H1 (cell line): ENCODE data around the gene ERG28. TPM values are rescaled to one million over a fixed set of nuclear protein-coding genes. Genes with fewer than 3 reads are reported as not detected.

Experiments used
- CTCF ChIA-PET: fragments of 300-600 bp; sonication (Branson Sonifier 250); formaldehyde crosslinking; loops from one replicate; lab custom pipeline; 2021; ENCODE audit not compliant: partially characterized antibody; lab: Charles Lee
- POLR2A ChIA-PET: fragments of 300-600 bp; sonication (Branson Sonifier 250); formaldehyde crosslinking; loops from one replicate; lab custom pipeline; 2021; ENCODE audit warnings: inconsistent platforms; ENCODE audit not compliant: partially characterized antibody; lab: Charles Lee
- DNase-seq, 2 experiments: peaks; one replicate each; pipeline versions ENCODE4 v3.0.0 to v3.0.0-alpha.2; 2010 to 2022; ENCODE audit warnings: low spot score in 2 of 2, low read depth in 1 of 2, mixed read lengths in 1 of 2
- FAIRE-seq: peaks from 2 replicates; lab custom pipeline; 2011; peaks lifted over from hg19 to GRCh38; lab: Jason Lieb, UNC
- H2AFZ ChIP-seq: 2 replicates; pipeline ENCODE4 v1.8.1; 2012; ENCODE audit warnings: low read length, inconsistent platforms
- H2AK5ac ChIP-seq: 2 replicates; pipeline ENCODE4 v1.6.1; 2013; ENCODE audit warnings: low read depth, low read length
- H2BK120ac ChIP-seq: replicated peaks from 2 replicates; pipeline ENCODE3; 2013; ENCODE audit warnings: low read depth, low read length, inconsistent platforms
- H2BK12ac ChIP-seq: 2 replicates; pipeline ENCODE4 v1.6.1; 2013; ENCODE audit warnings: low read depth, low read length
- H2BK15ac ChIP-seq: 2 replicates; pipeline ENCODE4 v1.6.1; 2013; ENCODE audit warnings: low read length
- H2BK20ac ChIP-seq: 2 replicates; pipeline ENCODE4 v1.6.1; 2013; ENCODE audit warnings: low read length
- H2BK5ac ChIP-seq: 2 replicates; pipeline ENCODE4 v1.6.1; 2013; ENCODE audit warnings: low read depth, low read length
- H3K14ac ChIP-seq: 2 replicates; pipeline ENCODE4 v1.6.1; 2013; ENCODE audit warnings: inconsistent platforms; ENCODE audit not compliant: insufficient read length
- H3K18ac ChIP-seq: 2 replicates; pipeline ENCODE4 v1.6.1; 2013; ENCODE audit warnings: low read length; ENCODE audit errors: extremely low read depth
- H3K23ac ChIP-seq: 2 replicates; pipeline ENCODE4 v1.6.1; 2013; ENCODE audit warnings: inconsistent platforms; ENCODE audit not compliant: insufficient read length
- H3K23me2 ChIP-seq: 2 replicates; pipeline ENCODE4 v1.6.1; 2013; ENCODE audit warnings: low read depth, low read length
- H3K27ac ChIP-seq: 2 replicates; pipeline ENCODE4 v1.6.1; 2011; ENCODE audit warnings: low read depth, low read length, inconsistent platforms
- H3K27me3 ChIP-seq, 4 experiments: replicated peaks in 1 of 4; 1 replicate in 1 of 4; 2 replicates in 3 of 4; pipeline versions ENCODE4 v1.6.1 to v1.8.1; 2011 to 2013; ENCODE audit warnings: low read length in 3 of 4, mild to moderate bottlenecking in 3 of 4, inconsistent platforms in 2 of 4, mixed read lengths in 2 of 4, moderate library complexity in 1 of 4; ENCODE audit not compliant: control insufficient read depth in 3 of 4, insufficient read depth in 3 of 4; ENCODE audit errors: extremely low read depth in 1 of 4
- H3K36me3 ChIP-seq, 4 experiments: 2 replicates each; pipeline versions ENCODE4 v1.6.1 to v1.8.1; 2011 to 2013; ENCODE audit warnings: mild to moderate bottlenecking in 4 of 4, low read length in 3 of 4, moderate library complexity in 2 of 4, control low read depth in 1 of 4, inconsistent platforms in 1 of 4; ENCODE audit not compliant: insufficient read depth in 4 of 4, control insufficient read depth in 2 of 4
- H3K4ac ChIP-seq: replicated peaks from 2 replicates; pipeline ENCODE3; 2013; ENCODE audit warnings: low read length, low read depth, mixed read lengths, inconsistent platforms; ENCODE audit not compliant: insufficient read length
- H3K4me1 ChIP-seq, 4 experiments: replicated peaks in 1 of 4; 1 replicate in 1 of 4; 2 replicates in 3 of 4; pipeline versions ENCODE4 v1.6.1 to v1.8.1; 2011 to 2013; ENCODE audit warnings: low read length in 3 of 4, inconsistent platforms in 2 of 4, mixed read lengths in 1 of 4; ENCODE audit not compliant: insufficient read depth in 4 of 4, control insufficient read depth in 3 of 4
- H3K4me2 ChIP-seq, 2 experiments: 2 replicates each; pipeline versions ENCODE4 v1.6.1 to v1.8.1; 2011 to 2013; ENCODE audit warnings: low read depth in 2 of 2, low read length in 2 of 2, control low read depth in 1 of 2, inconsistent platforms in 1 of 2, mild to moderate bottlenecking in 1 of 2; ENCODE audit not compliant: insufficient read depth in 1 of 2
- H3K4me3 ChIP-seq, 4 experiments: fragments of 200-600, 300-600 bp in 1 of 4; sonication (generic), shearing (Covaris generic), sonication (Bioruptor Twin) in 1 of 4; 2 replicates each; pipeline versions ENCODE4 v1.5.1 to v1.8.1; 2011 to 2016; ENCODE audit warnings: low read length in 4 of 4, low read depth in 3 of 4, control low read depth in 2 of 4, inconsistent platforms in 2 of 4, mild to moderate bottlenecking in 2 of 4, mixed read lengths in 1 of 4, moderate library complexity in 1 of 4; ENCODE audit not compliant: insufficient read depth in 2 of 4; ENCODE audit errors: extremely low read depth in 1 of 4
- H3K56ac ChIP-seq: replicated peaks from 2 replicates; pipeline ENCODE3; 2013; ENCODE audit warnings: low read depth, mild to moderate bottlenecking, mixed read lengths, low read length, inconsistent platforms; ENCODE audit not compliant: insufficient read length
- H3K79me1 ChIP-seq: 2 replicates; pipeline ENCODE4 v1.6.1; 2013; ENCODE audit warnings: low read depth, low read length, control low read depth
- H3K79me2 ChIP-seq, 2 experiments: 2 replicates each; pipeline versions ENCODE4 v1.6.1 to v1.8.1; 2012 to 2013; ENCODE audit warnings: low read length in 2 of 2, mild to moderate bottlenecking in 2 of 2, inconsistent platforms in 1 of 2; ENCODE audit not compliant: insufficient read depth in 2 of 2, control insufficient read depth in 1 of 2
- H3K9ac ChIP-seq, 4 experiments: replicated peaks in 1 of 4; 1 replicate in 1 of 4; 2 replicates in 3 of 4; pipeline versions ENCODE4 v1.6.1 to v1.8.1; 2011 to 2013; ENCODE audit warnings: low read depth in 3 of 4, low read length in 3 of 4, control low read depth in 2 of 4, mild to moderate bottlenecking in 2 of 4, moderate library complexity in 2 of 4, inconsistent platforms in 1 of 4; ENCODE audit errors: extremely low read depth in 1 of 4
- H3K9me3 ChIP-seq, 2 experiments: 2 replicates each; pipeline versions ENCODE4 v1.6.1 to v1.8.1; 2012 to 2013; ENCODE audit warnings: mild to moderate bottlenecking in 2 of 2, moderate library complexity in 2 of 2, control low read depth in 1 of 2, inconsistent platforms in 1 of 2, low read depth in 1 of 2, low read length in 1 of 2, mixed read lengths in 1 of 2; ENCODE audit not compliant: insufficient read depth in 2 of 2
- H4K20me1 ChIP-seq, 2 experiments: replicated peaks in 1 of 2; 2 replicates each; pipeline versions ENCODE3 to v1.8.1; 2011 to 2013; ENCODE audit warnings: inconsistent platforms in 2 of 2, low read length in 2 of 2, mild to moderate bottlenecking in 1 of 2; ENCODE audit not compliant: insufficient read depth in 2 of 2, control insufficient read depth in 1 of 2
- H4K5ac ChIP-seq: 2 replicates; pipeline ENCODE4 v1.6.1; 2013; ENCODE audit warnings: low read length, low read depth, mixed read lengths, inconsistent platforms; ENCODE audit not compliant: insufficient read length
- H4K8ac ChIP-seq: 2 replicates; pipeline ENCODE4 v1.8.0; 2013; ENCODE audit warnings: mild to moderate bottlenecking, moderate library complexity, low read length, inconsistent platforms; ENCODE audit not compliant: insufficient read depth; ENCODE audit errors: extremely low read depth
- H4K91ac ChIP-seq: replicated peaks from 2 replicates; pipeline ENCODE3; 2013; ENCODE audit warnings: low read length, mixed read lengths, inconsistent platforms; ENCODE audit not compliant: insufficient read length
- JUND ChIP-seq: IDR thresholded peaks from 2 replicates; pipeline ENCODE4 v1.6.1; 2011; ENCODE audit warnings: mild to moderate bottlenecking, improper control_type of control experiment, low read length
- WGBS, 2 experiments: shearing (Covaris generic) in 1 of 2; methylation state at CpG; one replicate each; pipeline versions ENCODE4 v1.1.6 to v1.1.7; 2013 to 2015; ENCODE audit warnings: low lambda C conversion rate in 2 of 2, mixed read lengths in 2 of 2, inconsistent platforms in 1 of 2, low coverage in 1 of 2, missing lambda C conversion rate in 1 of 2; ENCODE audit not compliant: insufficient replicate concordance in 2 of 2, insufficient coverage in 1 of 2, insufficient read length in 1 of 2; ENCODE audit errors: extremely low coverage in 1 of 2, missing lambda C conversion rate in 1 of 2; 5-methylcytosine and 5-hydroxymethylcytosine counted together
- polyA plus RNA-seq, 7 experiments: library from polyadenylated mRNA; depleted of rRNA in 3 of 7; stranded (reverse) in 5 of 7; unstranded in 2 of 7; fragments of >200 nt in 5 of 7; fragments of 200-250 nt in 2 of 7; gene quantifications; 1 replicate in 5 of 7; 2 replicates in 1 of 7; 4 replicates in 1 of 7; pipeline versions ENCODE4 v1.2.1 to v1.2.3, GENCODE V29; 2011 to 2013; ENCODE audit warnings: missing spikeins in 2 of 7, mixed read lengths in 2 of 7
- total RNA-seq: library from RNA; stranded (reverse); fragmentation: NEBNext Ultra II Directional; extraction: Animal tissue kit (Norgen Biotek cat#: 25700); gene quantifications from 2 replicates; pipeline ENCODE4 v1.2.1, GENCODE V29; 2021

Gene ERG28
- total and polyA plus RNA-seq, 2 of the 8 experiments (the other 6 are each of a cell fraction or from before 2014, with no cell fraction given): 32.6 to 56.7 TPM

DNA sequence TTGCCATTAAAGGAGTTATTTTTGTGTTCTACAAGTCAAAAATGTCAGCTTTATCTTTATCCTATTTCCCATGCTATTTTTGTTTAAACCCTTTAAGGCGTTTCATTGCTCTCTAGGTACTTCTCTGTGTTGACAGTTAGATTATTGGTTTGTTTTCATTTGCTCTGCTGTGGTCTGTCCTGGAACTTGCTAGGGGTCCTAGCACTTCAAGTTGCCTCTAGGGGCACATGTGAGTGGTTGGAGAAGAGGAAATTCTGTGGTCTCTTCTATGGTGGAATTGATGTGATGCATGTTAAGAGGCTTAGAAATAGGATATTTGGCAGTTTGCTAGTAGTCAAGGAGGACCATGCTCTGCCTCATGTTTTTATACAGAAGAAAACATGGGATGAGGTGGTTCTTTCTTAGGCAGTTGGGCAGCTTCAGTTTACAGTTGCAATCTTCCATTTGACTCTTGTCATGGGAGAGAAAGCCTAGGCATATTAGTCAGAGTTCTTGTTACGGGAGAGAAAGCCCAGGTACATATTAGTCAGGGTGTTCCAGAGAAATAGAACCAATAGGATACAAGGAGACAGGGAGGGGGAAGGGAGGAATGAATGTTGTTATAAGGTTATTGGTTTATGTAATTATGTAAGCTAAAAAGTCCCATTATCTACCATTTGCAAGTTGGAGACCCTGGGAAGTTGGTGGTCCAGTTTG, 14.7 kb upstream of the ERG28 start:
- Histone ChIP-seq H2AK5ac (no peak overlapping the region), H3K4me2 (no peak overlapping the region), H4K91ac (no peak overlapping the region), H4K8ac (no peak overlapping the region), H3K9me3 (no peaks in the 10 kb centered on the region), H3K56ac (no peak overlapping the region), H2BK20ac (no peak overlapping the region; the same call in 1 of the 2 replicates), H3K23ac (no peak overlapping the region), H2BK15ac (no peak overlapping the region), H3K23me2 (no peaks in the 10 kb centered on the region), H3K4me1 (no peaks in the 10 kb centered on the region), H4K20me1 (peaks cover 0 to 6% of the 10 kb centered on the region in 2 experiments), H3K4ac (no peak overlapping the region), H2BK5ac (no peak overlapping the region), H3K9ac (no peak overlapping the region), H2BK12ac (no peak overlapping the region), H4K5ac (no peak overlapping the region), H3K27me3 (no peaks in the 10 kb centered on the region), H2AFZ (no peak overlapping the region), H3K27ac (no peak overlapping the region), H3K36me3 (peaks cover 0 to 8% (median under 1%) of the 10 kb centered on the region in 4 experiments; a peak in 5 of 8 replicates), H3K14ac (no peak overlapping the region), H3K79me2 (peaks cover 0 to 16% of the 10 kb centered on the region in 2 experiments; a peak in 2 of 4 replicates), H3K18ac (no peak overlapping the region), H3K79me1 (no peaks in the 10 kb centered on the region), H2BK120ac (no peak overlapping the region), H3K4me3 (no peak overlapping the region)
- POLR2A ChIA-PET: no interaction called here
- CTCF ChIA-PET: interaction anchor here (1.0 to 1.6 kb wide), 3 partner anchors 18 to 318 kb away, joined by 3 to 5 read pairs (median 4); no protein-coding TSS in a partner anchor
- 83% methylated on average over 2 of the region's 2 CpGs; no CpG with 5 or more reads in 1 of the 2 experiments for WGBS, 2 experiments
- DNase-seq (no peak), FAIRE-seq (no peak)
- no peak for TF ChIP-seq JUND
